ENCODE results near the gene STK32B.

Gene STK32B

DNA sequence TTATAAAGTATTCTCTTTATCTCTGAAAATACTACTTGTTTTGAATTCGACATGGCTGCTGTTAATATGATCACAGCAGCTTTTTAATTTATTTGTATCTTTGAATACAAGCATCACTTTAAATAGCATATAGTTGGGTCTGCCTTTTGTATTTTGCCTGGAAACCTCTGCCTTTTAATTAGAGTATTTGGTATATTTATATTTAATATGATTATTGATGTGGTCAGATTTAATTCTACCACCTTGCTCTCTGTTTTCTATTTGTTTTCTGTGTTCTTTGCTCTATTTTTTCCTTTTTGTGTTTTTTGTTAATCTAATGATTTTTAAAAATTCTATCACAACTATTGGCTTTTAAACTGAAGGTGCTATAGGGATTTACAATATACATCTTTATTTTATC lies 21.7 kb downstream of the STK32B start:
- no peak for DNase-seq

DNA sequence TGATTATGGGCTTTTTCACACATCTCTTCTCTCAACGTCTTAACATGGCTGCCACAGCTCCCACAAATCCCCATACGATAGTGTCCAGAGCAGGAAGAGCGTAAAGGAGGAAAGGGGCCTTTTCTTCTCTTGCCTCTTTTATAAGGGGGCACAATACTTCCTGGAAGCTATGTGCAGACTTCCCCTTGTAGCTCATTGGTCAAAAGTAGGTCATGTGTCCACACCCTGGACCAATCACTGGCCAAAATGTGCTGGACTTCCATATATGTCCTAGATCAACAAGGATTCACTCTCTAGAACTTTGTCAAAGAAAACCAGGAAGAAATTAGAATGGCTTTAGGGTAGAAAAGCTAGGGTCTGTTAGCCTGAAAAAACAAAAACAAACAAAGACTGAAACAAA lies 26.7 kb downstream of the STK32B start:
- no peak for DNase-seq

DNA sequence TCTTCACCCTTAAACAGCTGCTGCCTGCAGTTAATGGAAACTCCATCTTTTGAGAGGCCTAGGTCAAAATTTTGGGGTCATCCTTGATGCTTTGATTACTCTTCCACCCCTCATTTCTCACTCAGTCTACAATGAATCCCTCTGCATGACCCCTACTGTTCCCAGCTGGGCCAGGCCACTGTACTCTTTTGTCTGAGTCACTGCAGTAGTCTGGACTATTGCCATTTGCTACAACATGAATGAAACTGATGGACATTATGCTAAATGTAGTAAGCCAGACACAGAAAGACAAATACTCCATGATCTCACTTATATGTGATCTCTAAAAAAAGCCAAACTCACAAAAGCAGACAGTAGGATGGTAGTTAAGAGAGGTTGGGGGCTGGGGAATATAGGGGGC lies 28.3 kb downstream of the STK32B start:
- DNase-seq, result peak; percentile 7

DNA sequence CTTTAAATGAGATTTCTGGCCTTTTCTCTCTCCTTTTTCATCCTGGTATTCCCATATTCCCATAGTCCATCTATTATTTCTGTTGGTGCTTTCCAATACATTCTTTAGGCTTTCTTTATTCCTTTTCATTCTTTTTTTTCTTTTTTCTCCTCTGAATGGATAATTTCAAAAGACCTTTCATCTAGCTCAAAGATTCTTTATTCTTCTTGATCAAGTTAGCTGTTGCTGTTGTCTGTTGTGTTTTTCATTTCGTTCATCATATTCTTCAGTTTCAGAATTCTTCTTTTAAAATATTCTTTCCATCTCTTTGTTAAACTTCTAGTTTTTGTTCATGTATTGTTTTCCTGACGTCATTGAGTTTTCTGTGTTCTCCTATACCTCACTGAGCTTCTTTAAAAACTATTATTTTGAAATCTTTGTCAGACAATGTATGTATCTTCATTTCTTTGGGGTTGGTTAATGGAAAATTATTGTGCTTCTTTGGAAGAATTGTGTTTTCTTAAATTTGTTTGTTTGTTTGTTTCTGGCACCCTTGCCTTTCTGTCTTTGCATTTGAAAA lies 30.2 kb downstream of the STK32B start:
- DNase-seq, result no peak

DNA sequence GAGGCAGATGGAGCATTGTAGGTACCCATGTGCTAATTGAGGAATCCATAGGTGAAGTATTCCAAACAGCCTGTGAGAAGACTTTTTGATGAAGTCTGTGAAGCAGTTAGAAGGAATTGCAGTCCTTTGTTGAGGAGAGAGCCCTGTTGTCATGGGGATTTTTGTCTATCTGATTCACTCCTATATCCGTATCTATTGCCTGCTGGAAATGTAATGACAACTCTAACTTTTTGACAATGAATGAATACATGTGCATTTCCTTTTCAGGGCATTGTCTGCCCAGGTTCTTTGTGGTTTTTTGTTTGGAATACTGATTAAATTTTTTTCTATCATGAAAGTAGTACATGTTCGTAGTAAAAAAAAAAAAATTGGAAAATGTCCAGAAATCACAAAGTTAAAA lies 31.1 kb downstream of the STK32B start:
- peak; percentile 13 for DNase-seq

DNA sequence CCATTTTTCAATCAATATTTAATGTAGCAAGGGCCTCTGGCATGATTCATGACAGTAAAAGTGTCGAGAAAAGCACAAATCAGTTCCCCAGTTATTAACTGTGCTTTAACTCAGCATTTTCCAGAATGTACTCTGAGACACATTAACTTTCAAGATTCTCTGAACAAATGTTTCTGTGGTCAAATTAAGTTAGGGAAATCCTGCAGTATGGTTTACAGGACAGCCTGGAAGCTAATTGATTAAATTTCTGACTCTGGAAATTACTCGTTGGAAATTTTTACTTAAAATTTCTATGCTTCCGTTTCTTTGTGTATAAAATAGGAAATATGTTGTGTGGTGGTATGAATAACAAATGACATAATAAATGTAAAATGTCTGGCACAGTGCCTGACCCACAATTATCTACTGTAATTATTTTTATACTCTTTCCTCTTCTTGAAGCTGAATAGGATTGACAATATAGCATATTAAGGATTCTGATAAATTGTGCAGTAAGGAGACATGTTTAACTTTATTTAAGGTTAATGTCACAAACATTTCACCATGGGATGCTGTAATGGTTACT lies 33.7 kb downstream of the STK32B start:
- peak; percentile 35 for DNase-seq

DNA sequence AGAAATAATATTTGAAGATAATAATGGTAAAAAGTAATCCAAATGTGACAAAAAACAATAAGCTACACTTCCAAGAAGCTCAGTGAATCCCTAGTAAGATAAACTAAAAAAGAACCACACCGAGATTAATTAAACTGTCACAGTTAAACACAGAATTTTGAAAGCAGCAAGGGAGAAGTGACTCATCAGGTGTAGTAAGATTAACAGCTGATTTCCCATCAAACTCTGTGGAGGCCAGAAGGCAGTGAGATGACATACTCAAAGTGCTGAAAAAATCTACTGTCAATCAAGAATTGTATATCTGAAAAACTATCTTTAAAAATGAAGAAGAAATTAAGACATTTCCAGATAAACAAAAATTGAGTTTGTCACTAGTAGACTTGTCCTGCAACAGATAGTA lies 35.3 kb downstream of the STK32B start:
- no peak for DNase-seq

DNA sequence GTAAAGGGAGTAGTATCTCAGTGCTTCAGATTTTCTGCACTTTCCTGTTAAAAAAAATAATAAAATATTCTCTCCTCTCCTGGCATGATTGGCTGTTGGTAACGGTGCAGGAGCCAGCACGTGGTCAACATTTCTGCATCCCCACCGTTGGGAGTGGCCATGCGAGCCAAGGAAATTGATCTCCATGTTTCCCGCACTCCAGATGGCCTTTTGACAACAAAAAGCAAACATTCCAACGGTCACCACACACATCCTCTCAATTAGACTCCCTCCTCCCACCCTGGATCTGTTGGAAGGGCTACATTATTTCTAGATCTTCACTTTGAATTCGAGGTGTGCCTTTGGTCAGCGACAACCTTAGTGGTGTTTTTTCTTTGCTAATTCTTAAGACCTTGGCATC lies 45.0 kb downstream of the STK32B start:
- DNase-seq, result no peak

DNA sequence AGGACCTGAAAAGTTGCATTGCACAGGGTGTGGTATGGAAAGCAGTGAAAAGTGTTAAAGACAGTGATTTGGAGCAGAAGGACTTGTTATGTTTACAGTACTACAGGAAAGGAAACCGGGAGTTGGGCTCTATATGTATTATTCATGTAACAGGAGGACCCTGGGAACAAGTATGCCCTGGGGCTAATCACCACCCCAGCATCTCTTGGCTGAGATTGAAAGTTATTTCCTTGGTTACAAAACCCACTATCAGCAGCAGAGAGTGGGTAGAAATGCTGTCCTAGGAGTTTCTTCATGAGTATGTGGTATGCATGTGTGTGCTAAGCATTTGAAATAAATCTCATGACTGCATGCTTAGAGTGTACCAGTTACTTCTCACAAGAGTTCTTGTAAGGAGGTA lies 46.9 kb downstream of the STK32B start:
- no peak for DNase-seq

DNA sequence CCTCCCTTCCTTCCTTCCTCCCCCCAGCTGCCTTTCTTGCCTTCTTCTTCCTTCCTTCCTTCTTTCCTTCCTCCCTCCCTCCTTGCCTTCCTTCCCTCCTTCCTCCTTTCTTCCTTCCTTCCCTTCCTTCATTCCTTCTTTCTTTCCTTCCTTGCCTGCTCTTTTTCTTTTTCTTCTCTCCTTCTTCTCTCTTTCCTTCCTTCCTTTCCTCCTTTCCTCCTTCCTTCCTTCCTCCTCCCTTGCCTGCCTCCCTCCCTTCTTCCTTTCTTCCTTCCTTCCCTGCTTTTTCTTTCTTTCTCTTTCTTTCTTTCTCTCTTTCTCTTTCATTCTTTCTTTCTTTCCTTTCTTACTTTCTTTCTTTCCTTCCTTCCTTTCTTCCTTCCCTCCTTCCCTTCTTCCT lies 49.1 kb downstream of the STK32B start:
- no peak for DNase-seq

DNA sequence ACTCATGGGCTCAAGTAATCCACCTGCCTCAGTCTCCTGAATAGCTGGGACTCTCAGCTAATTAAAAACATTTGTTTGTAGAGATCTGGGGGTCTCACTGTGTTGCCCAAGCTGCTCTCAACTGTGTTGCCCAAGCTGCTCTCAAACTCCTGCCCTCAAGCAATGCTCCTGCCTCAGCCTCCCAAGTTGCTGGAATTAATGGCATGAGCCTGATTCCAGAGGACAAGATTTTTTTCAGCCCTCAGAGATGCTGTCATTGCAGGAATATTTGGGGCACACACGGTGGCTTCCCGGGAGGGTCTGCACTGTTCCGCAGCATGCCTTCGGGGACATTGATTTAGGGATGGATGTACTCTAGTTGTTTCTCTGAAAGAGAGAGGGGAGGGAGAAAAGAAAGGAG lies 49.7 kb downstream of the STK32B start:
- no peak for DNase-seq

DNA sequence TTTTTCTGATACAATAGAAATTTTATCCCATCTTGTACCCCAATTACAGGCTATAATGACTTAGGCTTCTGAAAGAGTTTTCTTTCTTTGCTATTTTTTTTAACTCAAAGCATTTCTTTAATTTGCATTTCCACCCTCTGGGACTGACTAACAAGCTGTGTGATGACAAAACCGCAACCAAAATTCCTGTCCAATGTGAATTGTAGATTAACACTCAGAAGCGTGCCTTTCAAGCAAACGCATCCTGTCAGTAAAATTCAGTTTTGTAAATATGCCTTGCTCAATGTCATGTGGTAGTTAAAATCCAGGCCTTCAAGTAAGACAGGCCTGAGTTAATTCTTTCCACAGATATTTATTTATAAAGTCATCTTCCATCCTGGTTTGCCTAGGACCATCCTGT lies 50.3 kb downstream of the STK32B start:
- no peak for DNase-seq

DNA sequence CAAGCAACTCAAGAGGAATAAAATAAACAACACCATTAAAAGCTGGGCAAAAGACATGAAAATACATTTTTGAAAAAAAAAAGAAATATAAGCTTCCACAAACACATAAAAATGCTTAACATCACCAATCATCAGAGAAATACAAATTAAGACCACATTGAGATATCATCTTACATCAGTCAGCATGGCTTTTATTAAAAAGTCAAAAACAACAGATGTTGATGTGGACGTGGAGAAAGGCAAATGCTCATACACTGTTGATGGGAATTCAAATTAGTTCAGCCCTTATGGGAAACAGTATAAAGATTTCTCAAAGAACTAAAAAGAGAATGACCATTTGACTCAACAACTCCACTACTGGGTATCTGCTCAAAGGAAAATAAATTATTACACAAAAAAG lies 59.6 kb downstream of the STK32B start:
- no peak for DNase-seq

DNA sequence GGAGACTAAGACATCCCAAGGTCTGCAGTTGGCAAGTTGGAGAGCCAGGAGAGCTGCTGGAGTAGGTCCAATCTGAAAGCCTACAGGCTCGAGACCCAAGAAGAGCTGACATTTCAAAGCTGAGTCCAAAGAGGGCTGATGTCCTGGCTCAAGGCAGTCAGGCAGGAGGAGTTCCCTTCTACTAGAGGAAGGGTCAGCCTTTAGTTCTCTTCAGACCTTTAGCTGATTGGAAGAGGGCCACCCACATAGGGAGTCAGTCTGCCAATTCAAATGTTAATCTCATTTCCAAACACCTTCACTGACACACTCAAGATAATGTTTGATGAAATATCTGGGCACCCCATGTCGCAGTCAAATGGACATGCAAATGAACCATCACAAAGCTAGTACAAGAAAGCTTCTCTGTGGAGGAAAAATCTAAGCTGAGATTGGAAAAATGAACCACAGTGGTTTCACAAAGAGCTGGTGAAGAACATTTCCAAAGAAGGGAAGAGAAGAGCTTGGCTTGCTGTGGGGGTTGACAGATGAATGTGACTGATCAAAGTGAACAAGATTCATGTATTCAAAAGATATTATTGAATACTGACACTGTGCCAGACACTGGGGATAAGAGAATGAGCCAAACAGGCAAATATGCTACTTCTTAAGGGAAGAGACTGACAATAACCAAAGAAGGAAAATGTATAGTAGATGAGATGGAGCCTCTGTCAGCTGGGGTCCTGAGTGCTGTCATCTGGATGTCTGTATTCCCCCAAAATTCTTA lies 61.2 kb downstream of the STK32B start:
- DNase-seq, result no peak

DNA sequence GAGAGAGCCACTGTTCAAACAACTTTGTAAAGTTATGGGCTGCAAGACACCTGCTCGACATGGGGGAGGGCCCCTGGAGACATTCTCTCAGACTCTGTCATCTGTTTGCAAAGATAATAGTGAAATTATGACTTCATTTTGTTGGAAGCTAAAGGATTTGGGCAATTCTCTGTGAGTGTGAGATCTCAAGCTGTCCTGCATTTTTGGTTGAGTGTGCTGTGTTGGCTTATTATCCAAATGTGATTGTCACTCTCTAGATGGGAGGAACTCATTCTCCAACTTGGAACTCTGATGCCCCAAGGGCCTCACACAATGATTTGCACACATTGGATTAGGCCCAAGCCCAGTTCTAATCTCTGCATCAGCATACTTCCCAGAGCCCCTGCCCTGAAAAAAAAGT lies 63.7 kb downstream of the STK32B start:
- peak; percentile 64 for DNase-seq

DNA sequence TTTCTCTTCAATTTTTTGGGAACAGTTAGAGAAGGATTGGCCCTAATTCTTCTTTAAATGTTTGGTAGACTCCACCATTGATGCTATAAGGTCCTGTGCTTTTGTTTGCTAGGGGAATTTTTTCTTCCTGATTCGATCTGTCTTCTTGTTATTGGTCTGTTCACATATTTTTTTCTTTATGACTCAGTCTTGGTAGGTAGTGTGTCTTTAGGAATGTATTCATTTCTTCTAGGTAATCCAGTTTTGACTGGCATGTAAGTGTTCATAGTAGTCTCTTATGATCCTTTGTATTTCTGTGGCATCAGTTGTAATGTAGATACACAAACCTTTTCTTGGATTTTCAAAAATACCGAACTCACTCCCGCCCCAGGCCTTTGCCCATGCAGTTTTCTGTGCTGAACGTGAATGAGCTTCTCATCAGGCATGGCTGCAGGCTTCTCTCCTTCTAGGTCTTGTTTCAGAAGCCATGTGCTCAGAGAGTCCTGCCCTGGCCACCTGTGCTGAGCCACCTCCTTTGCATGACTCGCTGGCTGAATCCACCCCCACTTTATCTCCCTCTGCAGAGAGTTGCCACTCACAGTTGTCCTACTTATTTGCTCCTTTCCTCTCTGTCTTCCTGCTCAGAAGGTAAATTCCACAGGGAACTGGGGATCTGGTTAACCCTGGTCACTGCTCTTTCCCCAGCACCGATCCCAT lies 67.0 kb downstream of the STK32B start:
- DNase-seq, result peak; percentile 19

DNA sequence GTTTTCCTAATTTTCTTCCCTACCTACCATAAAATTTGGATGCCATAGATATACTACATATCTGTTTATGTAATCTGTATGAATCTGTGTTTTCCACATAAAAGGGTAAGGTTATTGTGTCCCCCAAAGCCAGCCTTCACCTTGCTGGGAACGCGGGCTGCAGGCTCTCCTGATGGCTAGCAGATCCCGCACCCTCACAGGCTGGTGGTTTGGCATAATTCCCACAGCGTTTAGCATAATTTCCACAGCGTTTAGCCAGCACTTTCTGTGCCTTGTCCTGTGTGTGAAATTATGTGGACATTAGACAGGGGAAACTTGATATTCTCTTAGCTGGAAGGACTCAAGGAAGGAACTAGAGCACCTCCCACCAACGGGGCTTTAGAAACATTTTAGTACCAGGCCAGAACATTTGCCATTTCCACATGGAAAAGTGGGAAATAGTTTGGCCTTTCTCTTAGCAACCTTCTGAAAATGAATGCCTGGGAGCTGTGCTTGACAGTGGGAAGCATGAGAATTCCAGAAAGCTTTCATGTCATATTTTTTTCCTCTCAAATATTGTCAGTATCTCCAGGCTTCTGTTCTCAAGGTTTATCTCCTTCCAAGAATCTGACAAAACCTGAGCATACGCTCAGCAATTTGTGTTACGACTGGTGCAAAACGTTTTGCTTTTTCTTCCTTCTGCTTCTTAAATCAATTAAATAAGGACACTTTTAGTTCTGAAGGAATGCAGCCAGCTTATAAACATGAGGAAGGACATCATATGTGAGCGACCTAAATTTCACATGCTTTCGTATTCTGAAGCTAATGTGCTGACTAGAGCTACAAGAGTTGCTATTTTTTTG lies 67.9 kb downstream of the STK32B start:
- no peak for DNase-seq

DNA sequence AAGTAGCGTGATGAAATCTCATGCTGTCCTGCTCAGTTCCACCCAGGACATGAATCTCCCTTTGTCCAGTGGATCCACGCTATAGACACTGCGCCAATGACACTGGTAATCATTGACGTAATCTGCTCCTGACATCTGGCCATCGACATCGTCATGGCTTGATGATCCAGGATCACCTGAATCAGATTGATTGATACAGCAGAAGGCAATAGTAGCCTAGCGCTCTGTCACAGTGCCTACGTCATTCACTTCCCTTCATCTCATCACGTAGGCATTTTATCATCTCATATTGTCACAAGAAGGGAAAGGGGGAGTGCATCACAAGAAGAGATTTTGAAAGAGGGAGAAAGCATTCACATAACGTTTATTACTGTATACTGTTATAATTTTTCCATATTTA lies 68.8 kb downstream of the STK32B start:
- no peak for DNase-seq

DNA sequence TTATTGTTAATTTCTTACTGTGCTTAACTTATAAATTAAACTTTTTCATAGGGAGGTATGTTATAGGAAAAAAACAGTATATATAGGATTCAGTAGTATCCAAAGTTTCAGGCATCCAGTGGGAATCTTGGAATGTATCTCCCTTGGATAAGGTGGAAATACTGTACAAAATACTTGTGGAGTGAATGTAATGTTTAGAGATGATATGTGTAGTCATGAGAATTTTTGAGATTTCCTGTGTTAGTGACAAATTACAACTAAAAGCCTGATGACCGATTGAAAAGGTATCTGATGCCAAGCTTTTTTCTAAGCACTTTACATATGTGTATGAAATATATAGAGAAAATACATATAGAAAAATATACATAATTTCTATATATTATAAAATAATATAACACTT lies 69.2 kb downstream of the STK32B start:
- no peak for DNase-seq

DNA sequence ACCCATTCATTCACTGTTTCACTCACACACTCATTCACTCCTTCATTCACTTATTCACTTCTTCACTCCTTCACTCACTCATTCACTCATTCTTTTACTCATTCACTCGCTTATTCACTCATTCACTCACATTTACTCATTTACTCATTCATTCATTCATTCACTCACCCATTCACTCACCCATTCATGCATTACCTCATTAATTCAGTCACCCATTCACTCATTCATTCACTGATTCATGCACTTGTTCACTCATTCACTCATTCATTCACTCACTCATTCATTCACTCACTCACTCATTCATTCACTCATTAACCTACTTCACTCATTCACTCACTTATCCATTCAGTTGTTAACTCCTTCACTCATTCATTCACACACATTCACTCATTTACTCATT lies 70.8 kb downstream of the STK32B start:
- no peak for DNase-seq

DNA sequence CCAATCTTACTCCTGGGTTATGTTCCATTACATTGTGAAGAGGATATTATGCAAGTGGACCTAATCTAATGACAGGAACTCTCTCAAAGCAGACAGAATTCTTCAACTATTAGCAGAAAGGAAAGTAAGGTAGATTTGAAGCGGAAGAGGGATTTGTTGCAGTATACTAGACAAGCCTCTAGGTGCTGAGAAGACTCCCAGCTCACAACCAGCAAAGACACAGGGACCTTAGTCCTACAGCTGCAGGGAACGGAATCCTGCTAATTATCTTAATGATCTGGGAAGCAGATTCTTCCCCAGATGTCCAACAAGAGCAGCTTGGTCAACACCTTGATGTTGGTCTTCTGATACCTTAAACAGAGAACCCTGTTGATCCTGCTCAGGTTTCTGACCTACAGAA lies 73.6 kb downstream of the STK32B start:
- no peak for DNase-seq

DNA sequence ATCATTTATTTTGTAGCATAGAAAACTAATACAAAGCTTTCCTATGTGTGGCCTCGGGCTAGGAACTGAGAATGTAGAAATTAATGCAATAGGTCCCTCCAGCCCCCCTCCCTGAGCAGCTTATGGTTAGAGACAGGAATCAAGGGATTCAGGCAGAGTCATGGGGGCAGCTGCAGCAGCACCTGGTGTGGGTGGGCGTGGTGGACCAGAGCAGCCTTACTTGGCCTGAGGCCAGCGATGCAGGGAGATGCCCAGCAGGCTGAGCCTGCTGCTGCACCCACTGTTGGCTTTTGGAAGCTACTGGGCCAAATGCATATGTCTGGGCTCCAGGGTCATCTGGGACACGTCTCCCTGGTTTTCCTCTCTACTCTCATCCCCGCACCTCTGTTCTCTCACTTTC lies 74.0 kb downstream of the STK32B start:
- DNase-seq, result no peak

DNA sequence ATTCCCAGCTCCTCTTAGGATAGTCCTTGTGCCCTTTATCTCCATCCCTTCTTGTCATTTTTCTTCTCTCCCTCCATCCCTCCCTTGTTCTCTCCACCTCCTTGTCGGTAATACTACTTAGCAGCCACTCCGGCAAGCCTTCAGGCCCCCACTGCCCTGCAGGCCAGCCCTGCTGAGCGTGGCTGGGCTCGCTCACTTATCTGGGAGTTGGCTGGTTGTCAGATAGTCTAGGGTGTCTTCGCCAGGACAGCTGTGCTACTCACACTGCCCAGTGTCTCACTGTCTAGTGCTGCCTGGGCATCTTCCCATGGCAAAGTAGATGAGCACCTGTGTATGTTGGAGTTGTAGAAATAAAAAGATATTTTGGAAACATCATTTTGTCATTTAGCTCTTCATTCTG lies 75.0 kb downstream of the STK32B start:
- DNase-seq, result no peak
